GM12878 (cell line): ENCODE data around the gene ABCG4. TPM values are rescaled to one million over a fixed set of nuclear protein-coding genes. Genes with fewer than 3 reads are reported as not detected.
A peak's percentile ranks its signal among the peaks of the same experiment; 100 is the strongest.

Source experiments
- ATAC-seq: fragments of 200-7000 bp; cut with Tn5 transposase; 3 replicates; pipeline ENCODE4 v1.9.1; 2020; ENCODE audit warnings: mild to moderate bottlenecking, moderate library complexity
- BruUV-seq: library from RNA; stranded (reverse); fragments of 400-500 nt; replicated peaks from 2 replicates; lab custom pipeline; 2021; lab: Mats Ljungman, UMichigan
- CTCF ChIA-PET: fragments of 300-600 bp; sonication (Branson Sonifier 250); formaldehyde crosslinking; extraction: SDS; loops from one replicate; lab custom pipeline; 2021; ENCODE audit warnings: inconsistent platforms; lab: Yijun Ruan, JAX
- POLR2A ChIA-PET: fragments of 350-600 bp; formaldehyde crosslinking; extraction: SDS; loops from one replicate; lab custom pipeline; 2021; ENCODE audit warnings: inconsistent platforms; lab: Charles Lee
- RAD21 ChIA-PET: fragments of 300-600 bp; sonication (Branson Sonifier 250); formaldehyde crosslinking; loops from one replicate; lab custom pipeline; 2023; ENCODE audit warnings: antibody characterized with exemption; ENCODE audit not compliant: unreplicated experiment; lab: Charles Lee
- SMC1A ChIA-PET: fragments of 300-600 bp; sonication (Branson Sonifier 250); formaldehyde crosslinking; loops from one replicate; lab custom pipeline; 2023; ENCODE audit not compliant: unreplicated experiment, uncharacterized antibody; lab: Charles Lee
- DNase-seq: peaks from one replicate; pipeline ENCODE4 v3.0.0-alpha.2; 2011; ENCODE audit warnings: low read depth, low spot score
- FAIRE-seq: peaks from 3 replicates; lab custom pipeline; 2011; peaks lifted over from hg19 to GRCh38; lab: Jason Lieb, UNC
- H2AFZ ChIP-seq: 2 replicates; pipeline ENCODE4 v1.6.0; 2011; ENCODE audit warnings: low read depth, low read length, control low read depth; ENCODE audit not compliant: control insufficient read depth
- H3K27ac ChIP-seq: 2 replicates; pipeline ENCODE4 v1.5.1; 2011; ENCODE audit warnings: control low read depth; ENCODE audit not compliant: control insufficient read depth, insufficient read depth
- H3K27me3 ChIP-seq, 2 experiments: replicated peaks in 1 of 2; 2 replicates each; pipeline versions ENCODE4 v1.6.0 to v1.6.1; 2011; ENCODE audit warnings: low read length in 1 of 2; ENCODE audit not compliant: control insufficient read depth in 2 of 2, insufficient read depth in 2 of 2
- H3K36me3 ChIP-seq, 2 experiments: 2 replicates each; pipeline ENCODE4 v1.5.1; 2011; ENCODE audit warnings: low read length in 1 of 2; ENCODE audit not compliant: control insufficient read depth in 2 of 2, insufficient read depth in 2 of 2
- H3K4me1 ChIP-seq: 2 replicates; pipeline ENCODE4 v1.6.1; 2011; ENCODE audit warnings: mild to moderate bottlenecking, low read length, moderate library complexity, mixed read lengths; ENCODE audit not compliant: control insufficient read depth, insufficient read depth
- H3K4me2 ChIP-seq: 2 replicates; pipeline ENCODE4 v1.6.0; 2011; ENCODE audit warnings: control low read depth; ENCODE audit not compliant: control insufficient read depth, insufficient read depth
- H3K4me3 ChIP-seq: fragments of 200-600 bp; sonication (generic); 2 replicates; pipeline ENCODE4 v1.5.1; 2016
- H3K79me2 ChIP-seq: 2 replicates; pipeline ENCODE4 v1.6.0; 2011; ENCODE audit warnings: low read length; ENCODE audit not compliant: control insufficient read depth, insufficient read depth
- H3K9ac ChIP-seq: 2 replicates; pipeline ENCODE4 v1.8.0; 2011; ENCODE audit warnings: low read length, control low read depth, mixed read lengths; ENCODE audit not compliant: control insufficient read depth, insufficient read depth
- H3K9me3 ChIP-seq: replicated peaks from 3 replicates; pipeline ENCODE4 v1.5.1; 2011; ENCODE audit warnings: mild to moderate bottlenecking, low read length; ENCODE audit not compliant: control insufficient read depth, insufficient read depth
- H4K20me1 ChIP-seq: 2 replicates; pipeline ENCODE4 v1.6.0; 2011; ENCODE audit not compliant: control insufficient read depth, insufficient read depth
- WGBS: methylation state at CpG from one replicate; pipeline ENCODE4 v1.1.6; 2016; ENCODE audit warnings: low lambda C conversion rate; ENCODE audit not compliant: insufficient replicate concordance, insufficient coverage; ENCODE audit errors: missing lambda C conversion rate; 5-methylcytosine and 5-hydroxymethylcytosine counted together
- in situ Hi-C: fragments of 300-500 bp; cut with MboI; formaldehyde crosslinking; loops from 9 replicates; pipeline ENCODE4 v1.14.3; 2018; ENCODE audit warnings: mixed read lengths
- intact Hi-C: fragments of 100-400 bp; cut with micrococcal nuclease; formaldehyde crosslinking; loops from one replicate; pipeline ENCODE4 v1.14.2; 2022; ENCODE audit not compliant: unreplicated experiment
- polyA plus RNA-seq, 11 experiments: library from polyadenylated mRNA; depleted of rRNA in 4 of 11; unstranded in 6 of 11; stranded (reverse) in 5 of 11; fragments of >200 nt; fragmentation: Nextera tagmentation in 4 of 11; fragmentation: Illumina TruSeq in 1 of 11; extraction: Ambion mirVana in 4 of 11; extraction: Trizol in 1 of 11; gene quantifications; 1 replicate in 1 of 11; 2 replicates in 10 of 11; pipeline versions ENCODE4 v1.2.1 to v1.2.3, GENCODE V29; 2011 to 2016; ENCODE audit warnings: inconsistent platforms in 2 of 11, missing spikeins in 2 of 11, low read depth in 1 of 11
- total RNA-seq, 4 experiments: library from RNA; depleted of rRNA in 3 of 4; stranded (reverse); fragments of >200 nt in 3 of 4; fragmentation: Illumina TruSeq in 1 of 4; extraction: Trizol in 1 of 4; gene quantifications; 2 replicates each; pipeline versions ENCODE4 v1.2.1 to v1.2.3, GENCODE V29; 2013 to 2021
- TF ChIP-seq, protein P1 (sequence below): fragments of 150-350 bp; IDR thresholded peaks from 2 replicates; pipeline ENCODE4 v1.6.1; 2016; ENCODE audit warnings: low read depth, low read length

The ABCG4 gene
- total and polyA plus RNA-seq, 10 of the 15 experiments (the other 5 are each of a cell fraction or from before 2014, with no cell fraction given): not detected

DNA sequence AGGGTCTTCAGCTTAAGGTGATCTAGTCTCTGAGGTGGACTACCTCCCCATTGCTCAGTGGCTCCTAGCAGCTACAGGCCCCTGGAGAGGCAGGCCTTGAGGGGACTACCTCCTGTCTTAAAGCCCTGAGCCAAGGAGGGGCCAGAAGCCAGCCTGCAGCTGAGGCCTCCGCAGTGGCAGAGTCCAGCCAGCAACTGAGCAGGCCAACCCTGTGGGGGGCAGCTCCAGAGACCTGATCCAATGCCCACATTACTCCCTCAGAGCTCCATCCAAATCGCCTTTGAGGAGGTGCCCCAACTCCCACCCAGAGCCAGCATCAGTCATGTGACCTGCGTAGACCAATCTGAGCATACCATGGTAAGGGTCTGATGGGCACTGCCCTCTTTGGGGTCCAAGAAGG, 39.0 kb upstream of the ABCG4 start:
- no peak for DNase-seq
- H3K9ac ChIP-seq: no peak overlapping the region

More for the DNA sequence above, 39.0 kb upstream of the ABCG4 start:
- Histone ChIP-seq H3K27me3 (no peaks in the 10 kb centered on the region), H3K4me3 (peak overlapping the region; percentile 96; the same call in 1 of the 2 replicates), H3K27ac (no peak overlapping the region), H3K79me2 (peaks cover 26% of the 10 kb centered on the region), H3K36me3 (peaks cover 19% of the 10 kb centered on the region in 2 experiments), H4K20me1 (no peaks in the 10 kb centered on the region), H3K4me1 (peaks cover 19% of the 10 kb centered on the region), H3K4me2 (no peak overlapping the region; the same call in 1 of the 2 replicates), H2AFZ (no peak overlapping the region), H3K9me3 (no peaks in the 10 kb centered on the region)
- ATAC-seq (no peak), FAIRE-seq (no peak)
- WGBS: 75% methylated on average over 3 of the region's 3 CpGs
- BruUV-seq: TSS peak; percentile 63
- RAD21 ChIA-PET: interaction anchor here (1.1 to 1.5 kb wide), 2 partner anchors 10 to 11 kb away, joined by 3 to 5 read pairs; partner anchors contain the start of gene HINFP
- in situ Hi-C loops: no loop called here
- SMC1A ChIA-PET: interaction anchor here (0.9 to 2.6 kb wide), 5 partner anchors 9 to 100 kb away, joined by 3 to 32 read pairs (median 5); partner anchors contain the start of gene HINFP
- CTCF ChIA-PET: interaction anchor here (0.7 to 2.2 kb wide), 9 partner anchors 8 to 228 kb away, joined by 3 to 10 read pairs (median 5); partner anchors contain the start of gene HINFP
- intact Hi-C loops: loop anchor here (5.0 kb wide), 1 partner anchor 87 kb away; no protein-coding TSS in a partner anchor
- TF ChIP-seq, protein P1, sequence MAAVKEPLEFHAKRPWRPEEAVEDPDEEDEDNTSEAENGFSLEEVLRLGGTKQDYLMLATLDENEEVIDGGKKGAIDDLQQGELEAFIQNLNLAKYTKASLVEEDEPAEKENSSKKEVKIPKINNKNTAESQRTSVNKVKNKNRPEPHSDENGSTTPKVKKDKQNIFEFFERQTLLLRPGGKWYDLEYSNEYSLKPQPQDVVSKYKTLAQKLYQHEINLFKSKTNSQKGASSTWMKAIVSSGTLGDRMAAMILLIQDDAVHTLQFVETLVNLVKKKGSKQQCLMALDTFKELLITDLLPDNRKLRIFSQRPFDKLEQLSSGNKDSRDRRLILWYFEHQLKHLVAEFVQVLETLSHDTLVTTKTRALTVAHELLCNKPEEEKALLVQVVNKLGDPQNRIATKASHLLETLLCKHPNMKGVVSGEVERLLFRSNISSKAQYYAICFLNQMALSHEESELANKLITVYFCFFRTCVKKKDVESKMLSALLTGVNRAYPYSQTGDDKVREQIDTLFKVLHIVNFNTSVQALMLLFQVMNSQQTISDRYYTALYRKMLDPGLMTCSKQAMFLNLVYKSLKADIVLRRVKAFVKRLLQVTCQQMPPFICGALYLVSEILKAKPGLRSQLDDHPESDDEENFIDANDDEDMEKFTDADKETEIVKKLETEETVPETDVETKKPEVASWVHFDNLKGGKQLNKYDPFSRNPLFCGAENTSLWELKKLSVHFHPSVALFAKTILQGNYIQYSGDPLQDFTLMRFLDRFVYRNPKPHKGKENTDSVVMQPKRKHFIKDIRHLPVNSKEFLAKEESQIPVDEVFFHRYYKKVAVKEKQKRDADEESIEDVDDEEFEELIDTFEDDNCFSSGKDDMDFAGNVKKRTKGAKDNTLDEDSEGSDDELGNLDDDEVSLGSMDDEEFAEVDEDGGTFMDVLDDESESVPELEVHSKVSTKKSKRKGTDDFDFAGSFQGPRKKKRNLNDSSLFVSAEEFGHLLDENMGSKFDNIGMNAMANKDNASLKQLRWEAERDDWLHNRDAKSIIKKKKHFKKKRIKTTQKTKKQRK: no peak
- POLR2A ChIA-PET: interaction anchor here (0.5 to 7.2 kb wide), 5 partner anchors 11 to 218 kb away, joined by 3 to 76 read pairs (median 3); partner anchors contain the start of gene HINFP
